ENCODE data around the gene C8G.

- TF ChIP-seq CTCF (IDR thresholded peaks at IDR 0.05; ENCODE audit: borderline replicate concordance, extremely low read depth, low read length, poor library complexity, severe bottlenecking) (no peak), EZH2 (IDR thresholded peaks at IDR 0.05; ENCODE audit: borderline replicate concordance, low read depth, low read length, severe bottlenecking) (no peak)
These were observed 15.3 kb downstream of the C8G start for GRCh38 chr9:136960212-136960937.
